Breast epithelium (tissue), 3 donors: Measurements from ENCODE around the gene MPP3.

Source experiments
- CTCF ChIP-seq, 3 donors: fragments of 450-650 bp; IDR thresholded peaks; one replicate each; pipeline ENCODE4 v1.5.1; 2016 to 2017; ENCODE audit warnings: antibody characterized with exemption in 3 of 3, mild to moderate bottlenecking in 3 of 3, moderate library complexity in 3 of 3
- POLR2A ChIP-seq: fragments of 450-650 bp; IDR thresholded peaks from one replicate; pipeline ENCODE4 v1.6.1; 2016; ENCODE audit warnings: antibody characterized with exemption, mild to moderate bottlenecking, moderate library complexity

GRCh38 chr17:43848601-43849000, 15.7 kb upstream of the MPP3 start:
- TF ChIP-seq CTCF (IDR thresholded peaks at IDR 0.05) (no peak), POLR2A (no peak)
